Natural killer cell (primary cell): ENCODE data around the gene PLAGL1. TPM values are rescaled to one million over a fixed set of nuclear protein-coding genes. Genes with fewer than 3 reads are reported as not detected.

ENCODE experiments used
- ATAC-seq, 3 donors: fragments of 150-1000 bp in 2 of 3; fragments of 200-7000 bp in 1 of 3; cut with Tn5 transposase; 1 replicate in 1 of 3; 2 replicates in 2 of 3; pipeline ENCODE4 v1.10.0; 2021; ENCODE audit warnings: mild to moderate bottlenecking in 2 of 3, moderate library complexity in 2 of 3
- DNase-seq, 2 donors: peaks; one replicate each; pipeline versions ENCODE4 v3.0.0 to v3.0.0-alpha.2; 2013 to 2021; ENCODE audit warnings: mixed read lengths in 1 of 2
- H3K27ac ChIP-seq: one replicate; pipeline ENCODE4 v1.5.1; 2013; ENCODE audit warnings: mild to moderate bottlenecking, low read length
- H3K27me3 ChIP-seq: one replicate; pipeline ENCODE4 v1.6.1; 2013; ENCODE audit warnings: low read length; ENCODE audit not compliant: control insufficient read depth, insufficient read depth
- H3K36me3 ChIP-seq: one replicate; pipeline ENCODE4 v1.6.1; 2013; ENCODE audit warnings: low read length; ENCODE audit not compliant: control insufficient read depth, insufficient read depth
- H3K4me1 ChIP-seq: one replicate; pipeline ENCODE4 v1.6.1; 2013; ENCODE audit warnings: low read length; ENCODE audit not compliant: control insufficient read depth, insufficient read depth
- H3K4me3 ChIP-seq: one replicate; pipeline ENCODE4 v1.5.1; 2013; ENCODE audit warnings: low read length
- H3K9me3 ChIP-seq: one replicate; pipeline ENCODE4 v1.6.1; 2013; ENCODE audit warnings: low read length; ENCODE audit not compliant: control insufficient read depth, insufficient read depth
- H3K27ac Mint-ChIP-seq, 2 donors: one replicate each; pipeline ENCODE4 v1.8.0; 2022; ENCODE audit warnings: mild to moderate bottlenecking in 2 of 2, mixed read lengths in 2 of 2, moderate library complexity in 1 of 2
- H3K27me3 Mint-ChIP-seq, 2 donors: one replicate each; pipeline ENCODE4 v1.8.0; 2022; ENCODE audit warnings: low read depth in 2 of 2, mixed read lengths in 2 of 2
- H3K36me3 Mint-ChIP-seq: one replicate; pipeline ENCODE4 v1.8.0; 2022; ENCODE audit warnings: mixed read lengths
- H3K4me1 Mint-ChIP-seq, 2 donors: one replicate each; pipeline ENCODE4 v1.8.0; 2022; ENCODE audit warnings: mixed read lengths in 2 of 2
- H3K4me3 Mint-ChIP-seq: one replicate; pipeline ENCODE4 v1.8.0; 2022; ENCODE audit warnings: mild to moderate bottlenecking, moderate library complexity, mixed read lengths
- H3K9me3 Mint-ChIP-seq, 2 donors: one replicate each; pipeline ENCODE4 v1.8.0; 2022; ENCODE audit warnings: mixed read lengths in 2 of 2
- CTCF ChIP-seq: fragments of 200-600 bp; IDR thresholded peaks from one replicate; pipeline ENCODE4 v1.8.0; 2022; ENCODE audit warnings: antibody characterized with exemption
- WGBS: methylation state at CpG from one replicate; pipeline ENCODE4 v1.1.7; 2013; ENCODE audit warnings: missing lambda C conversion rate; ENCODE audit not compliant: insufficient coverage; 5-methylcytosine and 5-hydroxymethylcytosine counted together
- intact Hi-C: fragments of 100-400 bp; cut with micrococcal nuclease; formaldehyde crosslinking; loops from one replicate; pipeline ENCODE4 v1.14.2; 2022
- total RNA-seq, 4 donors: library from RNA; stranded (reverse); fragments of 120-200 nt in 1 of 4; gene quantifications; one replicate each; pipeline versions ENCODE4 v1.2.3 to v1.2.4, GENCODE V29; 2013 to 2022

The PLAGL1 gene
- total RNA-seq, 3 donors from 2014 or later (not counting 1 experiment from before 2014, with no cell fraction given), result 4.9 to 12.2 (median 6.8) TPM

- TF ChIP-seq CTCF, result no peak
- no peaks in the 10 kb centered on the region for H3K27me3 ChIP-seq
- H3K27me3 Mint-ChIP-seq, result peaks cover 0 to 5% of the 10 kb centered on the region in 2 donors
- H3K36me3 Mint-ChIP-seq, result no peaks in the 10 kb centered on the region
- no peaks in the 10 kb centered on the region for H3K9me3 ChIP-seq
- H3K27ac Mint-ChIP-seq, result no peak overlapping the region
- 76% methylated on average over 4 of the region's 4 CpGs for WGBS
- no peak overlapping the region for H3K27ac ChIP-seq
- H3K4me3 Mint-ChIP-seq, result no peak overlapping the region
- intact Hi-C loops, result no loop called here
- no peak for ATAC-seq
- H3K4me1 ChIP-seq, result peaks cover 9% of the 10 kb centered on the region
- no peak for DNase-seq
- H3K4me3 ChIP-seq, result no peak overlapping the region
- H3K9me3 Mint-ChIP-seq, result no peaks in the 10 kb centered on the region
- H3K4me1 Mint-ChIP-seq, result peaks cover 13 to 16% of the 10 kb centered on the region in 2 donors
- no peaks in the 10 kb centered on the region for H3K36me3 ChIP-seq
Measured at GRCh38 chr6:144033816-144034735, 26.0 kb upstream of the PLAGL1 start.

- TF ChIP-seq CTCF, result no peak
- Histone ChIP-seq H3K36me3 (no peaks in the 10 kb centered on the region), H3K27me3 (no peaks in the 10 kb centered on the region), H3K9me3 (no peaks in the 10 kb centered on the region), H3K27ac (no peak overlapping the region), H3K4me1 (no peaks in the 10 kb centered on the region), H3K4me3 (no peak overlapping the region)
- intact Hi-C loops, result no loop called here
- Mint-ChIP-seq H3K36me3 (no peaks in the 10 kb centered on the region), H3K27ac (no peak overlapping the region), H3K4me1 (no peaks in the 10 kb centered on the region), H3K4me3 (no peak overlapping the region), H3K27me3 (peaks cover 0 to 5% of the 10 kb centered on the region in 2 donors), H3K9me3 (no peaks in the 10 kb centered on the region)
- 90% methylated on average over 2 of the region's 3 CpGs for WGBS
- ATAC-seq (no peak), DNase-seq (no peak)
Measured at GRCh38 chr6:144029452-144029851, 21.4 kb upstream of the PLAGL1 start.

- H3K9me3 ChIP-seq, result no peaks in the 10 kb centered on the region
- no peaks in the 10 kb centered on the region for H3K36me3 Mint-ChIP-seq
- no peak overlapping the region for H3K4me3 ChIP-seq
- TF ChIP-seq CTCF, result no peak
- peaks cover 0 to 5% of the 10 kb centered on the region in 2 donors for H3K27me3 Mint-ChIP-seq
- no peak overlapping the region for H3K27ac ChIP-seq
- no peaks in the 10 kb centered on the region for H3K4me1 Mint-ChIP-seq
- intact Hi-C loops, result no loop called here
- H3K27me3 ChIP-seq, result no peaks in the 10 kb centered on the region
- ATAC-seq (no peak), DNase-seq (no peak)
- no peaks in the 10 kb centered on the region for H3K4me1 ChIP-seq
- H3K4me3 Mint-ChIP-seq, result no peak overlapping the region
- no peaks in the 10 kb centered on the region for H3K9me3 Mint-ChIP-seq
- no peak overlapping the region for H3K27ac Mint-ChIP-seq
- H3K36me3 ChIP-seq, result no peaks in the 10 kb centered on the region
Measured at GRCh38 chr6:144027932-144028587, 20.0 kb upstream of the PLAGL1 start.
